Activated naive CD8-positive, alpha-beta T cell treated with anti-CD3 and anti-CD28 coated beads, Interleukin-2, amount 10 ng/mL, durations not matched to agents 7 days and 5 days (primary cell): ENCODE data around the gene NENF. TPM values are rescaled to one million over a fixed set of nuclear protein-coding genes. Genes with fewer than 3 reads are reported as not detected.

Experiments
- ATAC-seq: fragments of 150-1000 bp; cut with Tn5 transposase; one replicate; pipeline ENCODE4 v1.10.0; 2021; ENCODE audit warnings: low read depth, moderate library complexity
- POLR2A ChIA-PET: fragments of 350-600 bp; sonication (Branson Sonifier 250); formaldehyde crosslinking; loops from one replicate; lab custom pipeline; 2021; ENCODE audit warnings: antibody characterized with exemption; lab: Charles Lee
- DNase-seq: peaks from one replicate; pipeline ENCODE4 v3.0.0; 2021
- H3K27ac Mint-ChIP-seq: one replicate; pipeline ENCODE4 v1.8.0; 2022; ENCODE audit warnings: mild to moderate bottlenecking, mixed read lengths
- H3K27me3 Mint-ChIP-seq: one replicate; pipeline ENCODE4 v1.8.0; 2022; ENCODE audit warnings: mild to moderate bottlenecking, moderate library complexity, mixed read lengths
- H3K36me3 Mint-ChIP-seq: one replicate; pipeline ENCODE4 v1.8.0; 2021; ENCODE audit warnings: mild to moderate bottlenecking, mixed read lengths
- H3K4me1 Mint-ChIP-seq: one replicate; pipeline ENCODE4 v1.8.0; 2021; ENCODE audit warnings: mixed read lengths
- H3K4me3 Mint-ChIP-seq: one replicate; pipeline ENCODE4 v1.8.0; 2022; ENCODE audit warnings: mild to moderate bottlenecking, moderate library complexity, mixed read lengths
- H3K9me3 Mint-ChIP-seq: one replicate; pipeline ENCODE4 v1.8.0; 2021; ENCODE audit warnings: mixed read lengths
- total RNA-seq, 2 experiments: library from RNA; stranded (reverse); gene quantifications; one replicate each; pipeline ENCODE4 v1.2.3, GENCODE V29; 2021

The NENF gene
- total RNA-seq, 2 experiments from 2014 or later: 30.0 to 31.1 TPM

DNA sequence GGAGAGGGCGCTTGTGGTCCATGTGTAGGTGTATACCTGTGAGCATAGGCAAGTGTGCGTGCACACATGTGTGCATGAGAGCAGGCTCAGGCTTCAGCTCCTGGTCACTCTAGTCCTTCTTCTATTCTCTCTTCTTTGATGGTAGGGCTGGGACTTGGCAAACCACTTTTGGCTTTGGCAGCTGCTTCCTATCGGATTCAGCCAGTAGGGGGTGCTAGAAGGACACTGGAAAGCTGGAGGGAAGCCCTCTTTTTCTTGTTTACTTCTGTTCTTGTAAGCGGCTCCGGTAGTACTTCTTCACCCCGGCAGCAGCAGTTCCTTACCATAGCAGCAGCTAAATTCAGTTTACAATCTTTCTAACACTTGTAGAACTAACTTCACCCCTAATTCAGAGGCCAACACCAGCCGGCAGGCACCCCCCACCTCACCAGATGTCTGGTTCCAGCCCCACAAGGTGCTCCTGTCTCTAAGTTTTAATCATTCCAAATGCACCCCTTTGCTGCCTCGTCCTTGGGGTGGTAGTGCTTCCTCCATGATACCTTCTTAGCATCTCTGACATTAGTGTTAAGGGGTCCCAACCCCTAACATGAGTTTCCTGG, 25.1 kb downstream of the NENF start:
- Mint-ChIP-seq H3K4me1 (peaks cover 15% of the 10 kb centered on the region), H3K36me3 (no peaks in the 10 kb centered on the region), H3K27ac (no peak overlapping the region), H3K9me3 (no peaks in the 10 kb centered on the region), H3K27me3 (peaks cover 2% of the 10 kb centered on the region), H3K4me3 (no peak overlapping the region)
- peak; percentile 58 for DNase-seq
- POLR2A ChIA-PET: no interaction called here
- ATAC-seq: peak; percentile 38

DNA sequence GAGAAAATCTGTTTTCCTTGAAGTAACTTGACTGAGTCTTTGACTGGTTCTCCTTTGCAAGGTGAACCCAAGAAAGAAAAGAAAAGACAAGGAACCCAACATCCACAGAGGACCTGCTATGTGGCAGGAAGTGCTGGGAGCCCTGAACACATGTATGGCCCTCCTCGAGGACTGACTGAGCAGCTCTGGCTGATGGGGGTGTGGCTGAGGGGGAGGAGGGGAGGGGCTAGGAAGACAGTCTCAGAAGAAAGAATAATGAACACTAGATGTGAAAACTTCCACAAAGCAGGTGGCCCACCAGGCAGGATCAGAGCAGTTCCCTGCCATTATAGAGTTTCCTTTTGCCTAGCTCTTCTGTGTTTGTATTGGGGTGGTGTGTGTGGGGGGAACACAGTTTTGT, 26.1 kb downstream of the NENF start:
- Mint-ChIP-seq H3K4me1 (peaks cover 13% of the 10 kb centered on the region), H3K27ac (no peak overlapping the region), H3K4me3 (no peak overlapping the region), H3K27me3 (peaks cover 2% of the 10 kb centered on the region), H3K36me3 (no peaks in the 10 kb centered on the region), H3K9me3 (no peaks in the 10 kb centered on the region)
- POLR2A ChIA-PET: interaction anchor here (0.7 kb wide), 1 partner anchor 381 kb away, joined by 3 read pairs; no protein-coding TSS in a partner anchor
- ATAC-seq (peak; percentile 58), DNase-seq (no peak)

DNA sequence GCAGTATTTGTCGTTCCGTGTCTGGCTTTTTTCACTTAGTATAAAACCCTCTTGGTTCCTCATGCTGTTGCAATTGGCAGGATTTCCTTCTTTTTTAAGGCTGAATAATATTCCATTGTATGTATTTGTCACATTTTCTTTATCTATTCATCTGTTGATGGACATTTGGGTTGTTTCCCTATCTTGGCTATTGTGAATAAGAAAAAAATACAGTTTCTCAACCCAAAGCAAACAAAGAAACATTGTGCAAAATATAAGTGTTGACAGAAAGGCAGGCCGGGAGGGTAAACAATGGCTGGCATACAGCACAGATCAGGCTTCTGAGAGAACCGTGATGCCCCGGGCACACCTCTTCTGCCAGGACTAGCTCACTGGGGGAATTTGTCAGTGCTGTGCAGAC, 26.9 kb downstream of the NENF start:
- ATAC-seq (no peak), DNase-seq (no peak)
- peaks cover 13% of the 10 kb centered on the region for H3K4me1 Mint-ChIP-seq
- H3K4me3 Mint-ChIP-seq: no peak overlapping the region
- no peaks in the 10 kb centered on the region for H3K36me3 Mint-ChIP-seq
- H3K27ac Mint-ChIP-seq: no peak overlapping the region
- H3K27me3 Mint-ChIP-seq: peaks cover 2% of the 10 kb centered on the region
- no peaks in the 10 kb centered on the region for H3K9me3 Mint-ChIP-seq
- POLR2A ChIA-PET: no interaction called here

DNA sequence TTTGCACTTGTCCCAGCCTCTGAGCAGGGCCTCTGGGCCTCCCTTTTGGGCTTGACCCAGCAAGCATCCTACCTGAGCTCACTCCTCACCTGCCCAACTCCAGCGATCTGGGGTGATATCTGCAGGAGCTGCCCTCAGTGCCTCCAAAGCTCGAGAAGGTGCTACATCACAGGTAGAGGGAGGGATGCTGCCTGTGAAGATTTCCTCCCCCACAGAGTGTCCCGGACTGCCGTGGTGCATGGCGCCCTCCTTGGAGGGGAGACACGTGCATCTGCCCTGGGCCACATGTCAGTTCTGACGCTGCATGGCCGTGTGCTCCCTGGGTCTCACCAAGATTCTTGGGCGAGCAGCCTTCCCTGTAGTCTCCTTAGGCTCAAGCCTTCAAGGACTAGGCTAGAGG, 27.7 kb downstream of the NENF start:
- ATAC-seq (no peak), DNase-seq (no peak)
- Mint-ChIP-seq H3K27ac (no peak overlapping the region), H3K36me3 (no peaks in the 10 kb centered on the region), H3K9me3 (no peaks in the 10 kb centered on the region), H3K27me3 (peaks cover 5% of the 10 kb centered on the region), H3K4me1 (peaks cover 13% of the 10 kb centered on the region), H3K4me3 (no peak overlapping the region)
- POLR2A ChIA-PET: no interaction called here

DNA sequence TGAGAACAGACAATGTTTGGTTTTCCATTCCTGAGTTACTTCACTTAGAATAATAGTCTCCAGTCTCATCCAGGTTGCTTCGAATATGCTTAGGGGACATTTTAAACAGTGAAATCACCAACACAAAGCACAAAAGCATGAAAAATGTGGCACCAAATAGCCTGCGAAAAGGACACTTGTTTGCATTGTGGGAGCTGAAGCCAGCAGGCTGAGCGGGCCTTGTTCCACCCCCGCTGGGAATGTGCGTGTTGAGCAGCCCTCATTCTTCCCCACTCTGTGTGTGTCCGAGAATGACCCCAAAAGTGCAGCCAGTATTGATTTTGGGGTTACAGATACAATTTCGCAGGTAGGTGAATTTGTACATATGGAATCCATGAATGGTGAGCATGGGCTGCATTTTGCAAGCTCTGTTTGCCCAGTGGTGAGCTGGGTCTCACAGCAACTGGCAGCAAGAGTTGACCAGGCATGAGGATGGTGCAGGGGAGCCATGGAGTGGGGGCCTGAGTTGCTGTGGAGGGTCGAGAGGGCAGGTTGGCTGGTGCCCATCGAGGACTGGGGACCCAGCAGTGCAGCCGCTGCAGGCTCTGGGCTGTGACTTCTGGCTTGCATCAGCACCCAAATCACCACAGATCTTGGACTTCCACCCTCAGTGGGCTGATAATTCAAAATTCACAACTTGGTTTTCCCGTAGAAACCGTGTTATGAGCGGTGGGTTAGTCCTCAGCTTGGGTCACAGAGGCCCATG, 29.4 kb downstream of the NENF start:
- Mint-ChIP-seq H3K4me1 (peaks cover 13% of the 10 kb centered on the region), H3K36me3 (no peaks in the 10 kb centered on the region), H3K9me3 (no peaks in the 10 kb centered on the region), H3K4me3 (no peak overlapping the region), H3K27ac (no peak overlapping the region), H3K27me3 (peaks cover 3% of the 10 kb centered on the region)
- DNase-seq (no peak), ATAC-seq (no peak)
- POLR2A ChIA-PET: no interaction called here

DNA sequence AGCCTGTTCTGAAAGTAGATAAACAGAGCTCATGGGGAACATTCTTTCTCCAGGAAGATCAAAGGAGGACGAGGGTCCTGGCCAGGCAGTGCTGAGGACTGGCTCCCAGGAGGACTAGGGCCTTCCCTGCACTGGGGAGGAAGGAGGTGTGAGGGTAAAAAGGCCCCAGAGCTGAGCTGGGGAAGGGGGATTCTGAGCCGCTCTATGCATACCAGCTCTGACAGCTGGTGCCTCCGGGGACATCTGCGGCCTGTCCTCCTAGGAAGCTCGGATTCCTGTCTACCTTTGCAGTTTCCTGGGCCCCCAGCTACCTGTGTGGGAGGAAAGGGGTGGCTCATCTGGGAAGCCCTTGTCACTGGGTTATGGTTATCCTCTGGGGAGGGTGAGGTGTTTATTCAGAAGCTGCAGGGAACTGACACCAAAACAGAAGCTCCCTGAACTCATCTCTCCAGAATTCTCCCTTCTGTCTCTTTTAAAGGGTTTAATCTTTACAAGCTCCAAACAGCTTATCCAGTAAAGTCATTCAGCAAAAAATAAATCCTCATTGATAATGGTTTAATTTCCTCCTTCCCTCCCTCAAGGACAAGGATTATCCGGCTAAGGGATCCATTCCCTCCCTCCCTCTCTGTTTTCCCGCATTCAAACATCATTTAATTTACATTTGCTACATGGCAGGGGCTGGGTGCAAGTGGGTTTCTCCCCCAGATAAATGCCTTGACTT, 31.0 kb downstream of the NENF start:
- POLR2A ChIA-PET: no interaction called here
- peaks cover 5% of the 10 kb centered on the region for H3K4me1 Mint-ChIP-seq
- no peak overlapping the region for H3K4me3 Mint-ChIP-seq
- H3K36me3 Mint-ChIP-seq: no peaks in the 10 kb centered on the region
- ATAC-seq (no peak), DNase-seq (no peak)
- no peak overlapping the region for H3K27ac Mint-ChIP-seq
- H3K27me3 Mint-ChIP-seq: peaks cover 3% of the 10 kb centered on the region
- no peaks in the 10 kb centered on the region for H3K9me3 Mint-ChIP-seq

DNA sequence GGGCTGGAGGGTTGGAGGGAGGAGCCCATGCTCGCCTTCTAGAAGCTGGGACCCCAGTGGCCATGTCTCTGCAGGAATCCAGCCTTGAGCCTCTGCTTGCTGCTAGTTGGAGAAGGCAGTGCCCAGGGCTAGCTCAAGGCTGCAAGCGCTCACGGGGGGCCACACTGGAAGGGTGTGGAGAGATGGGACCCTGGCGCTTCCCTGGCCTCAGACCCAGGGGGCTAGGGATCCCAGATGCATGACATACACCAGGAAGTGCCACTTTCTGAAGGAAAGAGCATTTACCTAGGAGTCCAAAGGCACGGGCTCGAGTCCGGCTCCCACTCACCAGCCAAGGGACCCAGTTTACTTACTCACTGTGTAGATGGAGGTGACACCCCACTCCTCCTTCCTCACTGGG, 32.6 kb downstream of the NENF start:
- Mint-ChIP-seq H3K9me3 (no peaks in the 10 kb centered on the region), H3K27me3 (peaks cover 3% of the 10 kb centered on the region), H3K4me3 (no peak overlapping the region), H3K27ac (no peak overlapping the region), H3K4me1 (no peaks in the 10 kb centered on the region), H3K36me3 (no peaks in the 10 kb centered on the region)
- POLR2A ChIA-PET: no interaction called here
- ATAC-seq: no peak
- no peak for DNase-seq

DNA sequence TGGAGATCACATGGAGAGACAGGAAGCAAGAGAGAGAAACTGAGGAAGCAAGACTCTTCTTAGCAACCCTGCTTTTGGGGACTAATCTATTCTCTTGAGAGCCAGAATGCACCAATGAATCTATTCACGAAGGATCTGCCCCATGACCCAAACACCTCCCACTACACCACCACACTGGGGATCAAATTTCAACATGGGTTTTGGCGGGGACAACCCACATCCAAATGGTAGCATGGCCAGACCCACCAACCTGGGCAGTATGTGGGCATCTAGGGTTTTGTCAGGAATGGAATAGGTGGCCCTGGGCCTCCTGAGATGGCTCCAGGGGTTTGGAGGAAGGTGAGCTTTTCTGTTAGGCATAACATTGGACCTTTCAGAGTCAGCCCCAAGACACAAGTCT, 33.7 kb downstream of the NENF start:
- Mint-ChIP-seq H3K9me3 (no peaks in the 10 kb centered on the region), H3K4me3 (no peak overlapping the region), H3K27me3 (peaks cover 3% of the 10 kb centered on the region), H3K36me3 (no peaks in the 10 kb centered on the region), H3K27ac (no peak overlapping the region), H3K4me1 (no peaks in the 10 kb centered on the region)
- POLR2A ChIA-PET: interaction anchor here (0.7 kb wide), 1 partner anchor 206 kb away, joined by 3 read pairs; no protein-coding TSS in a partner anchor
- ATAC-seq (no peak), DNase-seq (no peak)

DNA sequence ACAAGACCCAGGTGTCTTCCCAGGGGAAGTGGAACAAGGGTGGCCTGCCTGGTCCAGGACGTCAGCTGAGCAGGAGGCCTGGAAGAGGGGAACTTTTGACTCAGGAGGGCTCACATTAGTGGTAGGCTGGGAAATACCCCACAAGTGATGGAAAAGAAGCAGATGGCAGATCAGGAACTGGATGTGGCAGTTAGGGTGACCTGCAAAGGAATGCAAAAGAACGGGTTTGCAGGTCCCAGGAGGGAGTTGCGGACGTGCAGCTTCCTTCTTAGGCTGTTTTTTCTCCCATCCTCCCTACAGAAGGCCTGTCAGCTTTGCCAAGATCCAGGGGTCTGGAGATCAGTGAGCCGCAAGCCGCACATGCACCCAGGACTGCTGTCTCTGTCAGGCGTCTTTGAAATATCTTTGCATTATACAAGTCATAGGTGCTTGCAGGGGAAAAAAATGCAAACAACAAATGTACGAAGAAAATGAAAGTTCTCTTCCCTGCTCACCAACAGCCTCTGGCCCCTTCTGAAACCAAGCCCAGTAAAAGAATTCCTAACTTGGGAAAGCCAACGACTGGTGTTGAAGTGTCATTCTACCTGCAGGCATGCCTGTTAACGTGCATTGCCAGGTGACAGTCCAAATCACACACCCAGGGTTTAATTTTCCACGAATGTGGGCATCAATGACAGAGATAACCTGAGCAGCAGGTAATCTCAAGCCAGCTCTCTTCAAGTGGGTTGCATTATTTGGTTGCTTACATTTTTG, 34.4 kb downstream of the NENF start:
- DNase-seq: no peak
- POLR2A ChIA-PET: no interaction called here
- Mint-ChIP-seq H3K27me3 (peaks cover 3% of the 10 kb centered on the region), H3K36me3 (no peaks in the 10 kb centered on the region), H3K4me1 (no peaks in the 10 kb centered on the region), H3K4me3 (no peak overlapping the region), H3K27ac (no peak overlapping the region), H3K9me3 (no peaks in the 10 kb centered on the region)
- ATAC-seq: no peak

DNA sequence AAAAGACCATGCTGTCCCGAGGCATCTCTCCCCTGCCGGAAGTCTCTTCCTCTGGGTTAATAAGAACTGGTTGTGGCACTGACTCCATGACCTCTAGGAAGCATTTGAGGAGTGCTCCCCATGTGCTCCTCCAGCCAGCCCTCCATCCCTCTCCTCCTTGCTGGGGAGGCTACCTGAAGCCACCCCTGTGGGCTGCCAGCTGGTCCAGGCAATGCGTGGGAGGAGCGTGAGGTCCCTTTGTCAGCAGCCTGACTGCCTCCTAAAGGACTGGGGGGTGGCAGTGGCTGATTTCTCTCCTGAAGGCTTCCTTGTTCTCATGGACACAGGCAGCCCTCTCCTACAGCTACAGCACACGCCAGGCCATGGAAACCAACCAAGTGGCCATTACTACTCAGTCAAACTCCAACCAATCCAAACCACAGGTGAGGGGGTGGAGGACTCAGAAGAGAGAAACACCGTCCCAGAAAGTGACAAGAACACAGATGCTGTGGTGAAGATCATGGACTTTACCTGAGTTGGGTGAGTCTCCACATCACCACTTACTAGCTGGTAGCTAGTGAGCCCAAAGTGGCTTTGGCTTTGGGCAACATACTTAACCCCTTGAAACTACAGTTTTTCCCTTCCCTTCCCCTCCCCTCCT, 35.2 kb downstream of the NENF start:
- H3K27ac Mint-ChIP-seq: peak overlapping the region; percentile 61
- H3K27me3 Mint-ChIP-seq: peaks cover 3% of the 10 kb centered on the region
- no peaks in the 10 kb centered on the region for H3K9me3 Mint-ChIP-seq
- DNase-seq (no peak), ATAC-seq (peak; percentile 31)
- H3K36me3 Mint-ChIP-seq: no peaks in the 10 kb centered on the region
- no peak overlapping the region for H3K4me3 Mint-ChIP-seq
- H3K4me1 Mint-ChIP-seq: peaks cover 5% of the 10 kb centered on the region
- POLR2A ChIA-PET: no interaction called here

DNA sequence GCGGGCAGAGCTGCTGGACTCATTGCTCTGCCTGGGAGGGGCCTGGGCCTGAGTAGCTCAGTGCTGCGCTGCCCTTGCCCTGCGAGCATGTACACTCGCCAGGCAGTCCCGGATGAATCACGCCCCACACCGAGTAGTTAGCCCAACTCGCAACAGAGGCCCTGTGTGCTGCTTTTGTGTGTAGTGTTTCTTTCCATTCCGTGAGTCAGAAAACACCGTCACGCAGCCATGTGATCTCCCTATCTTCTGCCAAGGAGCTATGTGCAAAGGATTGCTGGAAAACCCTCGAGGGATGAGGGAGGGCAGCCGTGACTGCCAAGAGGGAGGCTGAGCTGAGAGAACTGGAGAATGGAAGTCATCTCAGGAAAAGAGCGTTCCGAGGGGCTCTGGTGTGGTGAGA, 37.3 kb downstream of the NENF start:
- Mint-ChIP-seq H3K27me3 (peaks cover 4% of the 10 kb centered on the region), H3K27ac (no peak overlapping the region)
- no peak for ATAC-seq

DNA sequence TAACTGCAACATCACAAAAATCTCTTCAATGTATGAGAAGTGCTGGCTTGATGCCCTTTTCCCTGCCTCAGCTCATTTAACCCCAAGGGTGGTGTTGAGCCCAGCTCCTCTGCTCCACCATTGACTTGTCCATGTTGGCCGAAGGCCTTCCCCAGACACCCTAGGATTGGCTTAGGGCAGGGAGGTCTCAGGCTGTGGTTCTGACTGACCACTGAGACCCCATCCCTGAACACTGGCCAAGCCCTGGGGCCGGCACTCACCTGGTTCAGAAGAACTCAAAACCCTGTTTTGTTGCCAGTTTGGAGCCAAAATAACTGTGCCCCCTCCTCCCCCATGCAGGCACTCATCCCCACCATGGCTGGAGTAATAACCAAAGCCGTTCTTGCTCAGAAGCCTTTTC, 38.6 kb downstream of the NENF start:
- Mint-ChIP-seq H3K9me3 (no peaks in the 10 kb centered on the region), H3K27me3 (peaks cover 4% of the 10 kb centered on the region), H3K4me1 (peaks cover 10% of the 10 kb centered on the region), H3K36me3 (no peaks in the 10 kb centered on the region), H3K4me3 (no peak overlapping the region), H3K27ac (no peak overlapping the region)
- ATAC-seq (no peak), DNase-seq (peak; percentile 15)
- POLR2A ChIA-PET: no interaction called here

More for the DNA sequence above, 37.3 kb downstream of the NENF start:
- Mint-ChIP-seq H3K9me3 (no peaks in the 10 kb centered on the region), H3K36me3 (no peaks in the 10 kb centered on the region), H3K4me3 (no peak overlapping the region), H3K4me1 (peaks cover 10% of the 10 kb centered on the region)
- DNase-seq: peak; percentile 17
- POLR2A ChIA-PET: no interaction called here
